GM23338 (cell line): ENCODE measurements around the gene CACNB3. TPM values are rescaled to one million over a fixed set of nuclear protein-coding genes. Genes with fewer than 3 reads are reported as not detected.

Experiments used
- ATAC-seq: fragments of 200-7000 bp; cut with Tn5 transposase; 3 replicates; pipeline ENCODE4 v1.9.1; 2020
- DNase-seq: peaks from one replicate; pipeline ENCODE4 v3.0.0-alpha.2; 2015; ENCODE audit warnings: low spot score
- H2AFZ ChIP-seq: fragments of 200-600 bp; sonication (generic); 2 replicates; pipeline ENCODE4 v1.8.0; 2016; ENCODE audit warnings: antibody characterized with exemption, mild to moderate bottlenecking, moderate library complexity
- H3F3A ChIP-seq: fragments of 200-600 bp; sonication (generic); replicated peaks from 2 replicates; pipeline ENCODE4 v1.8.0; 2017; ENCODE audit warnings: antibody characterized with exemption, mixed run types, low read depth
- H3K27ac ChIP-seq: fragments of 200-600 bp; sonication (generic); 2 replicates; pipeline ENCODE4 v1.6.1; 2016; ENCODE audit warnings: low read depth
- H3K27me3 ChIP-seq: fragments of 200-600 bp; sonication (generic); 2 replicates; pipeline ENCODE4 v1.8.0; 2016; ENCODE audit warnings: mild to moderate bottlenecking, mixed run types, moderate library complexity; ENCODE audit not compliant: insufficient read depth
- H3K36me3 ChIP-seq: fragments of 200-600 bp; sonication (generic); 2 replicates; pipeline ENCODE4 v1.8.0; 2016; ENCODE audit warnings: mild to moderate bottlenecking; ENCODE audit not compliant: insufficient read depth
- H3K4me1 ChIP-seq: fragments of 200-600 bp; sonication (generic); 2 replicates; pipeline ENCODE4 v1.8.0; 2016; ENCODE audit warnings: mild to moderate bottlenecking, moderate library complexity; ENCODE audit not compliant: insufficient read depth
- H3K4me2 ChIP-seq: fragments of 200-600 bp; sonication (generic); 2 replicates; pipeline ENCODE4 v1.7.1; 2017; ENCODE audit warnings: mixed run types
- H3K4me3 ChIP-seq: fragments of 200-600 bp; sonication (generic); 2 replicates; pipeline ENCODE4 v1.6.1; 2016; ENCODE audit warnings: mixed run types
- H3K79me2 ChIP-seq: fragments of 200-600 bp; sonication (generic); replicated peaks from 2 replicates; pipeline ENCODE4 v1.8.0; 2017; ENCODE audit warnings: mild to moderate bottlenecking; ENCODE audit not compliant: insufficient read depth
- H3K9me2 ChIP-seq: fragments of 200-600 bp; sonication (generic); 2 replicates; pipeline ENCODE4 v1.8.0; 2017; ENCODE audit not compliant: insufficient read depth
- H4K20me1 ChIP-seq: fragments of 200-600 bp; sonication (generic); replicated peaks from 2 replicates; pipeline ENCODE4 v1.8.0; 2017; ENCODE audit warnings: mild to moderate bottlenecking; ENCODE audit not compliant: insufficient read depth
- H3K27ac Mint-ChIP-seq: 2 replicates; pipeline ENCODE4 v1.8.0; 2020; ENCODE audit warnings: inconsistent platforms, mild to moderate bottlenecking, moderate library complexity, mixed read lengths
- H3K27me3 Mint-ChIP-seq: 3 replicates; pipeline ENCODE4 v1.8.0; 2022; ENCODE audit warnings: low read depth, mild to moderate bottlenecking, moderate library complexity, mixed read lengths, inconsistent platforms; ENCODE audit not compliant: insufficient read depth, poor library complexity
- H3K36me3 Mint-ChIP-seq: 3 replicates; pipeline ENCODE4 v1.8.0; 2021; ENCODE audit warnings: low read depth, mild to moderate bottlenecking, inconsistent platforms, moderate library complexity, mixed read lengths
- H3K4me1 Mint-ChIP-seq: 3 replicates; pipeline ENCODE4 v1.8.0; 2020; ENCODE audit warnings: mild to moderate bottlenecking, inconsistent platforms, mixed read lengths
- H3K4me3 Mint-ChIP-seq: 3 replicates; pipeline ENCODE4 v1.8.0; 2021; ENCODE audit warnings: moderate library complexity, mild to moderate bottlenecking, inconsistent platforms, mixed read lengths
- H3K9me3 Mint-ChIP-seq: 3 replicates; pipeline ENCODE4 v1.8.0; 2020; ENCODE audit warnings: moderate library complexity, mild to moderate bottlenecking, inconsistent platforms, mixed read lengths
- CREB1 ChIP-seq: fragments of 250-450 bp; sonication (Bioruptor Pico); IDR thresholded peaks from 2 replicates; pipeline ENCODE4 v1.5.0; 2020; ENCODE audit warnings: low read depth, mild to moderate bottlenecking, moderate library complexity
- ETS1 ChIP-seq: IDR thresholded peaks from 2 replicates; pipeline ENCODE4 v1.6.1; 2016; ENCODE audit warnings: antibody characterized with exemption
- EZH2phosphoT487 ChIP-seq: fragments of 200-600 bp; sonication (generic); IDR thresholded peaks from one replicate; pipeline ENCODE4 v1.8.1; 2018; ENCODE audit warnings: antibody characterized with exemption; ENCODE audit not compliant: unreplicated experiment
- JUNB ChIP-seq: IDR thresholded peaks from one replicate; pipeline ENCODE4 v1.6.1; 2016; ENCODE audit warnings: antibody characterized with exemption; ENCODE audit not compliant: unreplicated experiment
- ZNF114 ChIP-seq: fragments of 250-450 bp; sonication (Bioruptor Pico); IDR thresholded peaks from 2 replicates; pipeline ENCODE4 v1.5.0; 2020; ENCODE audit warnings: mild to moderate bottlenecking, moderate library complexity
- ZNF331 ChIP-seq: fragments of 250-450 bp; sonication (Bioruptor Pico); IDR thresholded peaks from 2 replicates; pipeline ENCODE4 v1.5.0; 2020; ENCODE audit warnings: low read depth, mild to moderate bottlenecking, moderate library complexity
- ZNF462 ChIP-seq: fragments of 250-450 bp; sonication (Bioruptor Pico); IDR thresholded peaks from 2 replicates; pipeline ENCODE4 v1.5.0; 2020; ENCODE audit warnings: mild to moderate bottlenecking, moderate library complexity
- polyA plus RNA-seq: library from polyadenylated mRNA; unstranded; fragments of >200 nt; fragmentation: Nextera tagmentation; extraction: Ambion mirVana; gene quantifications from 2 replicates; pipeline ENCODE4 v1.2.1, GENCODE V29; 2016
- total RNA-seq: library from RNA; depleted of rRNA; stranded (reverse); fragments of >200 nt; shearing (Covaris generic); gene quantifications from 2 replicates; pipeline ENCODE4 v1.2.3, GENCODE V29; 2014

The CACNB3 gene
- total and polyA plus RNA-seq, 2 experiments from 2014 or later = 4.1 to 6.2 TPM

- no peak for TF ChIP-seq ZNF462
These were observed 39.1 kb downstream of the CACNB3 start (continued) for GRCh38 chr12:48857278-48857994.

- no peak overlapping the region for H3K27ac Mint-ChIP-seq
- no peak for DNase-seq
- H3K9me3 Mint-ChIP-seq = no peaks in the 10 kb centered on the region
- no peak for TF ChIP-seq ZNF114
- TF ChIP-seq ZNF331 (CRISPR knock-in tag) = no peak
- TF ChIP-seq JUNB = no peak
- TF ChIP-seq CREB1 (CRISPR knock-in tag) = no peak
- no peak for TF ChIP-seq ETS1
- TF ChIP-seq EZH2phosphoT487 = no peak
- H2AFZ ChIP-seq = no peak overlapping the region
- no peaks in the 10 kb centered on the region for H3K9me2 ChIP-seq
- no peaks in the 10 kb centered on the region for H3K27me3 ChIP-seq
- no peak for ATAC-seq
- H3K27me3 Mint-ChIP-seq = peaks cover 2% of the 10 kb centered on the region
- peaks cover 10% of the 10 kb centered on the region for H4K20me1 ChIP-seq
- peaks cover 10% of the 10 kb centered on the region for H3K36me3 ChIP-seq
- H3K4me1 ChIP-seq = peaks cover 3% of the 10 kb centered on the region
- H3K4me2 ChIP-seq = no peak overlapping the region
- peaks cover 8% of the 10 kb centered on the region; the same call in 2 of the 3 replicates for H3K4me1 Mint-ChIP-seq
- no peak overlapping the region for H3K4me3 ChIP-seq
- peaks cover 43% of the 10 kb centered on the region for H3K36me3 Mint-ChIP-seq
- H3K79me2 ChIP-seq = no peaks in the 10 kb centered on the region; the same call in 1 of the 2 replicates
- no peak overlapping the region for H3K4me3 Mint-ChIP-seq
- no peaks in the 10 kb centered on the region for H3F3A ChIP-seq
- H3K27ac ChIP-seq = no peak overlapping the region
These were observed 39.7 kb downstream of the CACNB3 start for GRCh38 chr12:48858043-48858442.
